SU-DHL-6 (cell line): ENCODE data around the gene CDH13.

Experiments used
- H2AFZ ChIP-seq: fragments of 200-600 bp; sonication (generic); 2 replicates; pipeline ENCODE4 v1.6.1; 2014; ENCODE audit warnings: low read depth, mild to moderate bottlenecking, moderate library complexity, mixed read lengths, antibody characterized with exemption, low read length; ENCODE audit not compliant: severe bottlenecking
- H3F3A ChIP-seq: fragments of 200-600 bp; shearing (Covaris generic); 2 replicates; pipeline ENCODE4 v1.6.0; 2016; ENCODE audit warnings: antibody characterized with exemption, mild to moderate bottlenecking; ENCODE audit not compliant: insufficient read depth
- H3K27ac ChIP-seq: fragments of 200-600 bp; sonication (generic); 2 replicates; pipeline ENCODE4 v1.5.1; 2016; ENCODE audit warnings: low read depth, mild to moderate bottlenecking, low read length, moderate library complexity, mixed read lengths
- H3K27me3 ChIP-seq: fragments of 200-600 bp; sonication (generic), shearing (Covaris generic); 2 replicates; pipeline ENCODE4 v1.6.0; 2014; ENCODE audit warnings: mild to moderate bottlenecking, low read length
- H3K36me3 ChIP-seq: fragments of 200-600 bp; sonication (generic); 2 replicates; pipeline ENCODE4 v1.6.1; 2014; ENCODE audit warnings: mild to moderate bottlenecking, low read length, mixed read lengths
- H3K4me2 ChIP-seq: fragments of 300-600, 200-600 bp; shearing (Covaris generic), sonication (generic); 2 replicates; pipeline ENCODE4 v1.6.0; 2014; ENCODE audit warnings: low read length, low read depth, mild to moderate bottlenecking; ENCODE audit not compliant: poor library complexity, severe bottlenecking
- H3K4me3 ChIP-seq: fragments of 200-600 bp; sonication (generic); 2 replicates; pipeline ENCODE4 v1.5.1; 2014; ENCODE audit warnings: antibody characterized with exemption, low read length, mild to moderate bottlenecking, mixed read lengths; ENCODE audit not compliant: insufficient read depth, poor library complexity, severe bottlenecking
- H3K79me2 ChIP-seq: fragments of 200-600 bp; sonication (generic); 2 replicates; pipeline ENCODE4 v1.6.1; 2014; ENCODE audit warnings: mild to moderate bottlenecking, low read length, moderate library complexity; ENCODE audit not compliant: insufficient read depth
- H3K9ac ChIP-seq: fragments of 200-600 bp; sonication (generic); 2 replicates; pipeline ENCODE4 v1.7.0; 2014; ENCODE audit warnings: mild to moderate bottlenecking, low read length
- H3K9me2 ChIP-seq: fragments of 200-600 bp; sonication (generic); replicated peaks from 2 replicates; pipeline ENCODE4 v1.6.1; 2014; ENCODE audit warnings: low read length; ENCODE audit not compliant: insufficient read depth
- H3K9me3 ChIP-seq: fragments of 200-600 bp; sonication (generic); 2 replicates; pipeline ENCODE4 v1.6.1; 2014; ENCODE audit warnings: low read length, mixed read lengths; ENCODE audit not compliant: insufficient read depth
- H4K20me1 ChIP-seq: fragments of 200-600 bp; sonication (generic); 2 replicates; pipeline ENCODE4 v1.6.1; 2014; ENCODE audit warnings: low read depth, mild to moderate bottlenecking, antibody characterized with exemption, low read length, moderate library complexity, mixed read lengths
- CTCF ChIP-seq: fragments of 200-600 bp; sonication (generic); IDR thresholded peaks from one replicate; pipeline ENCODE4 v1.5.1; 2017; ENCODE audit warnings: antibody characterized with exemption, mild to moderate bottlenecking, low read length, moderate library complexity; ENCODE audit not compliant: insufficient read depth, poor library complexity, severe bottlenecking
- EZH2phosphoT487 ChIP-seq: fragments of 200-600 bp; sonication (generic), shearing (Covaris generic); conservative IDR thresholded peaks from 2 replicates; pipeline ENCODE4 v1.6.1; 2018; ENCODE audit warnings: mild to moderate bottlenecking, antibody characterized with exemption, low read length, moderate library complexity, mixed read lengths

CDH13 gene

DNA sequence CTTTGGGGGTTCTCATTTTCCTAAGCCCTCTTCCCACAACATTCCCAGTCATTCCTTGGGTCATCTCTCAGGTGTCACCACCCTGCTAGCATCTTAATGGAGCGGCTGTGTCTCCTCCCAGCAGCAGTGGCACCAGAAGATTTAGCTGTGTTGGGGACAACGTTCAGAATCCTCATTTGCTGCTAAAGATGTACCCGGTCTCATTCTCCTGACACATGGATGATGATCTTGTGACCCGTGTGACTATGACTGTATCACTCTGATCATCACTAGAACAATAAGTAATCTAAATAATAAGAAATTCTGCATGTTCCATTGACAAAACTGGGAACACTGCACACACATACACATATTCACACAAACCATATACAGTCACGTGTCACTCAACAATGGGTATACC, 781.2 kb downstream of the CDH13 start:
- Histone ChIP-seq H3K9me2 (no peaks in the 10 kb centered on the region), H4K20me1 (no peaks in the 10 kb centered on the region), H3K79me2 (no peaks in the 10 kb centered on the region), H3K27ac (no peak overlapping the region), H3F3A (no peaks in the 10 kb centered on the region), H3K4me2 (no peak overlapping the region), H3K4me3 (no peak overlapping the region), H3K9ac (no peak overlapping the region), H2AFZ (no peak overlapping the region), H3K27me3 (no peaks in the 10 kb centered on the region), H3K9me3 (no peaks in the 10 kb centered on the region), H3K36me3 (no peaks in the 10 kb centered on the region)
- TF ChIP-seq CTCF = no peak
- no peak for TF ChIP-seq EZH2phosphoT487

- Histone ChIP-seq H3K36me3 (no peaks in the 10 kb centered on the region), H3F3A (no peaks in the 10 kb centered on the region), H3K4me2 (no peak overlapping the region), H3K9ac (no peak overlapping the region), H3K27me3 (no peaks in the 10 kb centered on the region), H3K9me2 (no peaks in the 10 kb centered on the region), H3K9me3 (no peaks in the 10 kb centered on the region), H4K20me1 (no peaks in the 10 kb centered on the region), H3K27ac (no peak overlapping the region), H3K79me2 (no peaks in the 10 kb centered on the region), H3K4me3 (no peak overlapping the region), H2AFZ (no peak overlapping the region)
- no peak for TF ChIP-seq CTCF
- no peak for TF ChIP-seq EZH2phosphoT487
Measured at GRCh38 chr16:83409347-83409746, 782.6 kb downstream of the CDH13 start.

DNA sequence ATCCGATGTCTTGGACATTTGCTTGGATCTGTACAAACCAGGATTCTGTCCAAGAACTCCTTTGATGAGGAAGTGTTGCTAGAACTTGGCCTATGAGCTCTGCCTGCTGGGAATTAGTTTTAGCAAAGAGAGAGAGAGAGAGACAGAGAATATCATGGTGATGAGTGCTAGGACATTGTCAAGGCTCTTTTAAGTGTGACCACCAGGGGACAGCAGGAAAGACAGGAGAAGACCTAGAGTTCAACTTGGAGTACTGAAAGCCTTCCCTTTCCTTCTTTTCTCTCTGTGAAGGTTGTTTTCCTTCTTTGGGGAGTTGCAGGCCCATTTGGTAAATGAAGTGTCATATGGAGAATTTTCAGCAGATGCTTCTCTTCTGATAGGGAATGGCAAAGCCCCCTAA, 791.8 kb downstream of the CDH13 start:
- H3K27ac ChIP-seq = no peak overlapping the region
- no peaks in the 10 kb centered on the region for H3K36me3 ChIP-seq
- H3F3A ChIP-seq = no peaks in the 10 kb centered on the region
- no peak overlapping the region for H3K4me2 ChIP-seq
- H3K27me3 ChIP-seq = no peaks in the 10 kb centered on the region
- no peak overlapping the region for H3K9ac ChIP-seq
- TF ChIP-seq EZH2phosphoT487 (no peak), CTCF (no peak)
- H3K9me2 ChIP-seq = no peaks in the 10 kb centered on the region
- no peak overlapping the region for H3K4me3 ChIP-seq
- H3K79me2 ChIP-seq = no peaks in the 10 kb centered on the region
- no peaks in the 10 kb centered on the region for H4K20me1 ChIP-seq
- H3K9me3 ChIP-seq = no peaks in the 10 kb centered on the region
- no peak overlapping the region for H2AFZ ChIP-seq
